ENCODE measurements around the gene MUC4. TPM values are rescaled to one million over a fixed set of nuclear protein-coding genes. Genes with fewer than 3 reads are reported as not detected.

Gene MUC4, protein sequence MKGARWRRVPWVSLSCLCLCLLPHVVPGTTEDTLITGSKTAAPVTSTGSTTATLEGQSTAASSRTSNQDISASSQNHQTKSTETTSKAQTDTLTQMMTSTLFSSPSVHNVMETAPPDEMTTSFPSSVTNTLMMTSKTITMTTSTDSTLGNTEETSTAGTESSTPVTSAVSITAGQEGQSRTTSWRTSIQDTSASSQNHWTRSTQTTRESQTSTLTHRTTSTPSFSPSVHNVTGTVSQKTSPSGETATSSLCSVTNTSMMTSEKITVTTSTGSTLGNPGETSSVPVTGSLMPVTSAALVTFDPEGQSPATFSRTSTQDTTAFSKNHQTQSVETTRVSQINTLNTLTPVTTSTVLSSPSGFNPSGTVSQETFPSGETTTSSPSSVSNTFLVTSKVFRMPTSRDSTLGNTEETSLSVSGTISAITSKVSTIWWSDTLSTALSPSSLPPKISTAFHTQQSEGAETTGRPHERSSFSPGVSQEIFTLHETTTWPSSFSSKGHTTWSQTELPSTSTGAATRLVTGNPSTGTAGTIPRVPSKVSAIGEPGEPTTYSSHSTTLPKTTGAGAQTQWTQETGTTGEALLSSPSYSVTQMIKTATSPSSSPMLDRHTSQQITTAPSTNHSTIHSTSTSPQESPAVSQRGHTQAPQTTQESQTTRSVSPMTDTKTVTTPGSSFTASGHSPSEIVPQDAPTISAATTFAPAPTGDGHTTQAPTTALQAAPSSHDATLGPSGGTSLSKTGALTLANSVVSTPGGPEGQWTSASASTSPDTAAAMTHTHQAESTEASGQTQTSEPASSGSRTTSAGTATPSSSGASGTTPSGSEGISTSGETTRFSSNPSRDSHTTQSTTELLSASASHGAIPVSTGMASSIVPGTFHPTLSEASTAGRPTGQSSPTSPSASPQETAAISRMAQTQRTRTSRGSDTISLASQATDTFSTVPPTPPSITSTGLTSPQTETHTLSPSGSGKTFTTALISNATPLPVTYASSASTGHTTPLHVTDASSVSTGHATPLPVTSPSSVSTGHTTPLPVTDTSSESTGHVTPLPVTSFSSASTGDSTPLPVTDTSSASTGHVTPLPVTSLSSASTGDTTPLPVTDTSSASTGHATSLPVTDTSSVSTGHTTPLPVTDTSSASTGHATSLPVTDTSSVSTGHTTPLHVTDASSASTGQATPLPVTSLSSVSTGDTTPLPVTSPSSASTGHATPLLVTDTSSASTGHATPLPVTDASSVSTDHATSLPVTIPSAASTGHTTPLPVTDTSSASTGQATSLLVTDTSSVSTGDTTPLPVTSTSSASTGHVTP (N-terminal part only)
- 1 to 10 TPM in 1 of 4 donors, under 1 TPM in 3; 0.26 to 1.0 (median 0.30) TPM for total RNA-seq

DNA sequence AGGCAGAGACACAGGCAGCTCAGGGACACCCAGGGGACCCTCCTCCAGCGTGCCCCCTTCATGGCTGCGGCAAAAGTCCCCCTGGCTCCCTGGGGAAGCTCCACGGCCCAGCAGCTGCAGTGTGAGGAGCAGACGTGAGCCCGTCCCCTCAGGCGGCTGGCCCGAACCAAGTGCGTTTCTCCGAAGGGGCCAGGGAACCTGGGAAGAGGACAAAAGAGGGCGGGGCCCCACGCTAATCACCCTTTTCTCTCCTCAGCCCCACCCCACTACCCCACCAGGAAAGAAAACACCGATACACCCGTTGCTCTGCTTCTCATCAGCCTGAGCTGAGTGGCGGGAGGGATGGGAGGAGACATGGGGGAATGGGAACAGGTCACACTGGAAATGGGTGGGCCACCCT, at the start of gene MUC4:
Gene MUC4 (minus strand): TSS at position 174 of the 400 bp plus-strand sequence. CDS start 112 bp downstream, at position 62.
- TF ChIP-seq, protein P1, sequence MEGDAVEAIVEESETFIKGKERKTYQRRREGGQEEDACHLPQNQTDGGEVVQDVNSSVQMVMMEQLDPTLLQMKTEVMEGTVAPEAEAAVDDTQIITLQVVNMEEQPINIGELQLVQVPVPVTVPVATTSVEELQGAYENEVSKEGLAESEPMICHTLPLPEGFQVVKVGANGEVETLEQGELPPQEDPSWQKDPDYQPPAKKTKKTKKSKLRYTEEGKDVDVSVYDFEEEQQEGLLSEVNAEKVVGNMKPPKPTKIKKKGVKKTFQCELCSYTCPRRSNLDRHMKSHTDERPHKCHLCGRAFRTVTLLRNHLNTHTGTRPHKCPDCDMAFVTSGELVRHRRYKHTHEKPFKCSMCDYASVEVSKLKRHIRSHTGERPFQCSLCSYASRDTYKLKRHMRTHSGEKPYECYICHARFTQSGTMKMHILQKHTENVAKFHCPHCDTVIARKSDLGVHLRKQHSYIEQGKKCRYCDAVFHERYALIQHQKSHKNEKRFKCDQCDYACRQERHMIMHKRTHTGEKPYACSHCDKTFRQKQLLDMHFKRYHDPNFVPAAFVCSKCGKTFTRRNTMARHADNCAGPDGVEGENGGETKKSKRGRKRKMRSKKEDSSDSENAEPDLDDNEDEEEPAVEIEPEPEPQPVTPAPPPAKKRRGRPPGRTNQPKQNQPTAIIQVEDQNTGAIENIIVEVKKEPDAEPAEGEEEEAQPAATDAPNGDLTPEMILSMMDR (IDR thresholded peaks at IDR 0.05), result no peak
- TF ChIP-seq POLR2A (IDR thresholded peaks at IDR 0.05), result no peak
- Histone ChIP-seq H3K4me1 (no peaks in the 10 kb centered on the region), H3K36me3 (no peaks in the 10 kb centered on the region), H3K27me3 (no peaks in the 10 kb centered on the region), H3K4me3 (no peak within 1 kb of the TSS), H3K9me3 (no peaks in the 10 kb centered on the region), H3K27ac (no peak within 1 kb of the TSS)
- no peak for DNase-seq
- intact Hi-C loops (cut with DNase I; ENCODE audit: low total_unique reads), result no loop called here

DNA sequence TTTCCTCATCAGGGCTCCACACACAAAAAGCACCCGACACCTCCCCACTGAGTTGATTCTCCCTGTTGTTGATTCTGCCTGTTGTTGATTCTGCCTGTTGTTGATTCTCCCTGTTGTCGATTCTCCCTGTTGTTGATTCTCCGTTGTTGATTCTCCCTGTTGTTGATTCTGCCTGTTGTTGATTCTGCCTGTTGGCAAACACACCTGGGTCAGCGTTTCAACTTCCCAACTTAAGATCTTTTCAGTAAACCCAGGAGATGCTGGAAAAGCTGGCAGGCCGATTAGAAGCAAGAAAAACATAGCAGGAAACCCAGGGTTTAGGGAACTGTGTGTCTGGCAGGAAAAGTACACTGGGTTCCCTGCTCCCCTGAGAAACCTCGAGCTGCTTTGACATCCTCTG, 48.7 kb upstream of the MUC4 start:
- intact Hi-C loops (cut with DNase I; ENCODE audit: low total_unique reads), result no loop called here
- no peaks in the 10 kb centered on the region for H3K36me3 ChIP-seq
- H3K9me3 ChIP-seq, result no peaks in the 10 kb centered on the region
- no peaks in the 10 kb centered on the region for H3K4me1 ChIP-seq
- TF ChIP-seq, protein P1 (IDR thresholded peaks at IDR 0.05), result no peak
- TF ChIP-seq POLR2A (IDR thresholded peaks at IDR 0.05), result no peak
- H3K4me3 ChIP-seq, result no peak overlapping the region
- H3K27me3 ChIP-seq, result no peaks in the 10 kb centered on the region
- no peak overlapping the region for H3K27ac ChIP-seq
- DNase-seq, result no peak

DNA sequence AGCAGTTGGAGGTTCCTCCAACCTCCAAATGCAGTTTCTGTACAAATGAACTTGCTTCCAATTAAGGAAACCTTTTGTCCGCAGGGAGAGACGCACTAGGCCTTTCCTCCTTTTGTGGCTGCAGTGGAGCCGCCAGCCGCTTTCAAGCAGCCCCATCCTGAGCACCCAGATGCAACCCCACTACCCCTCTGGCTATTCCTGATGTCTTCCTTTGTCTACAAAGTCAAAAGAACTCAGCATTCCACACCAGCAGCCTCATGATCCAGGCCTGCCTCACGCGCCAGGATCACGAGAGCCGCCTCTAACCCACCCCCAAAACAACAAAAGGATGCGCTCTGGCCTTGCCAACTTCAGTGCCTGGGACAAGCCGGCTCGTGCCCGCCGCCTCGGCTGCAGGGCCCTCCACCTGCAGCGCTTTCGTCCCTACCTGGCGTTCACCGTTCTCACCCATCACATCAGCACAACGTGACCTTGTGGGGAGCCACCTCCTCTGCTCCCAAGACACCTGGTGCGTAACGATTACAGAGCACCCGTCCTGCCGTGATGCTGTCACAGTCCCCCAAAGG, 48.2 kb upstream of the MUC4 start:
- Histone ChIP-seq H3K9me3 (no peaks in the 10 kb centered on the region), H3K27me3 (no peaks in the 10 kb centered on the region), H3K4me1 (no peaks in the 10 kb centered on the region), H3K4me3 (no peak overlapping the region), H3K27ac (no peak overlapping the region), H3K36me3 (no peaks in the 10 kb centered on the region)
- TF ChIP-seq, protein P1 (IDR thresholded peaks at IDR 0.05), result no peak
- no peak for TF ChIP-seq POLR2A (IDR thresholded peaks at IDR 0.05)
- no peak for DNase-seq
- intact Hi-C loops (cut with DNase I; ENCODE audit: low total_unique reads), result no loop called here

DNA sequence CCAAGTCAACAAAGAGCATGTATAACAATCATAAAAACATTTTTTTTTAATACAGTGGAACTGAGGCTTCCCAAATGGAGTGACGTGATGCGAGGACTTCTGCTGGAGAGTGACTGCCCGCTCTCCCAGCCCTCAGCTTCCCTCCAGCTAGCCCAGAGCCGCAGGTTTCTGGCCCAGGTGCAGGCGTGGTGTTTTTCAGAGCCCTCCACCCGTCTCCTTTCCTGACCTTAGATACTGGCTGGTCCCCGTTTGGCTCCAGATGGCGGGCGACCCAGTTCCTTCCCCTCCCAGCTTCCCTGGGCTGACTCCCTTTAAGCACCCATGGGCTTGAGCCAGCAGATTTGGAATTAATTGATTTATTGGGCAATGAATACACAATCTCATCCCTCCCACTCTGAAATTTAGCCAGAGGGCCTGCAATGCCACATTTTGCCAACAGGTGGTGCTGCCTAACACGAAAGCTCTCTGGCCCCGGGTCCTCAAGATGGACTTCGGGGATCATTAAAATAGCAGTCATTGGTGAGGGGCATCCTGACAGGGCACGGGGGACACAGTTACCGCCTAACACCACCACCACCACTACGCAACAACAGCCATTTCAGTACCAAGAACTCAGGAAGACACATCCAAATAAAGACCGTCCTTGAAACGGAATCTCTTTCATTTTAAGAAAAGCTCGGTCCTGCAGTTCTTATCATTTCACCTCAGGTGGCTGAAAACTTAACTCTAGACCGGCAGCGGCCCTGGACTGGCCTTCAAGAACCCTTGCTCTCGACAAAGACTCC, 47.5 kb upstream of the MUC4 start:
- Histone ChIP-seq H3K4me3 (no peak overlapping the region), H3K27me3 (no peaks in the 10 kb centered on the region), H3K4me1 (no peaks in the 10 kb centered on the region), H3K36me3 (no peaks in the 10 kb centered on the region), H3K9me3 (no peaks in the 10 kb centered on the region), H3K27ac (no peak overlapping the region)
- no peak for TF ChIP-seq POLR2A (IDR thresholded peaks at IDR 0.05)
- TF ChIP-seq, protein P1 (IDR thresholded peaks at IDR 0.05), result peak; percentile 90 to 96 (median 93)
- intact Hi-C loops (cut with DNase I; ENCODE audit: low total_unique reads), result no loop called here
- peak; percentile 73 to 79 for DNase-seq
